HFFc6 (cell line): ENCODE measurements around the gene UGT3A2. TPM values are rescaled to one million over a fixed set of nuclear protein-coding genes. Genes with fewer than 3 reads are reported as not detected.

Experiments
- DNase-seq: peaks from one replicate; pipeline ENCODE4 v3.0.0-alpha.2; 2018
- H3K27ac Mint-ChIP-seq: 2 replicates; pipeline ENCODE4 v1.8.0; 2020; ENCODE audit warnings: mild to moderate bottlenecking, mixed read lengths
- H3K27me3 Mint-ChIP-seq: 2 replicates; pipeline ENCODE4 v1.8.0; 2021; ENCODE audit warnings: mild to moderate bottlenecking, moderate library complexity, mixed read lengths; ENCODE audit not compliant: insufficient read depth
- H3K36me3 Mint-ChIP-seq: 2 replicates; pipeline ENCODE4 v1.8.0; 2021; ENCODE audit warnings: low read depth, mixed read lengths
- H3K4me1 Mint-ChIP-seq: 2 replicates; pipeline ENCODE4 v1.8.0; 2020; ENCODE audit warnings: low read depth, mixed read lengths
- H3K4me3 Mint-ChIP-seq: 2 replicates; pipeline ENCODE4 v1.8.0; 2020; ENCODE audit warnings: mild to moderate bottlenecking, moderate library complexity, mixed read lengths
- H3K9me3 Mint-ChIP-seq: 2 replicates; pipeline ENCODE4 v1.8.0; 2020; ENCODE audit warnings: mild to moderate bottlenecking, mixed read lengths
- CTCF ChIP-seq: fragments of 200-600 bp; sonication (generic); IDR thresholded peaks from 2 replicates; pipeline ENCODE4 v1.5.0; 2021; ENCODE audit warnings: antibody characterized with exemption, mild to moderate bottlenecking
- long read RNA-seq: library from polyadenylated mRNA; unstranded; transcript quantifications from one replicate; pipeline ENCODE4 v2.0.0, GENCODE V29; 2019
- total RNA-seq, 6 experiments: library from RNA; stranded (reverse); fragmentation: NEBNext Ultra II Directional; extraction: Animal tissue kit (Norgen Biotek cat#: 25700); gene quantifications; 2 replicates in 1 of 6; 3 replicates in 5 of 6; pipeline ENCODE4 v1.2.3, GENCODE V29; 2021

The UGT3A2 gene
- not detected for total RNA-seq
- long read RNA-seq = 0 reads

- no peak for DNase-seq
- Mint-ChIP-seq H3K9me3 (no peaks in the 10 kb centered on the region), H3K27ac (no peak within 1 kb of the TSS), H3K4me3 (no peak within 1 kb of the TSS), H3K4me1 (peaks cover 8% of the 10 kb centered on the region), H3K36me3 (no peaks in the 10 kb centered on the region), H3K27me3 (peaks cover 19% of the 10 kb centered on the region)
- TF ChIP-seq CTCF = no peak
Measured at GRCh38 chr5:36066540-36067210, at the start of gene UGT3A2. TSS of gene UGT3A2 (minus strand) at chr5:36066882. CDS start at chr5:36066789, 93 bp downstream.

GRCh38 chr5:36111238-36111637, 44.6 kb upstream of the UGT3A2 start:
- H3K36me3 Mint-ChIP-seq = peaks cover 14% of the 10 kb centered on the region
- no peaks in the 10 kb centered on the region; the same call in 1 of the 2 replicates for H3K4me1 Mint-ChIP-seq
- TF ChIP-seq CTCF = no peak
- no peaks in the 10 kb centered on the region for H3K9me3 Mint-ChIP-seq
- no peak overlapping the region for H3K27ac Mint-ChIP-seq
- H3K4me3 Mint-ChIP-seq = no peak overlapping the region
- H3K27me3 Mint-ChIP-seq = no peaks in the 10 kb centered on the region
- DNase-seq = no peak

- Mint-ChIP-seq H3K4me1 (no peaks in the 10 kb centered on the region; the same call in 1 of the 2 replicates), H3K27me3 (no peaks in the 10 kb centered on the region), H3K27ac (no peak overlapping the region), H3K36me3 (peaks cover 16% of the 10 kb centered on the region), H3K4me3 (no peak overlapping the region), H3K9me3 (no peaks in the 10 kb centered on the region)
- DNase-seq = peak; percentile 8
- TF ChIP-seq CTCF = no peak
Measured at GRCh38 chr5:36108758-36109460, 42.2 kb upstream of the UGT3A2 start.

- Mint-ChIP-seq H3K4me1 (no peaks in the 10 kb centered on the region; the same call in 1 of the 2 replicates), H3K27ac (no peak overlapping the region), H3K27me3 (no peaks in the 10 kb centered on the region), H3K9me3 (no peaks in the 10 kb centered on the region), H3K4me3 (no peak overlapping the region), H3K36me3 (peaks cover 16% of the 10 kb centered on the region)
- no peak for TF ChIP-seq CTCF
- DNase-seq = no peak
Measured at GRCh38 chr5:36105819-36106218, 39.1 kb upstream of the UGT3A2 start.

- Mint-ChIP-seq H3K36me3 (no peaks in the 10 kb centered on the region), H3K9me3 (no peaks in the 10 kb centered on the region), H3K4me1 (no peaks in the 10 kb centered on the region), H3K4me3 (no peak overlapping the region), H3K27me3 (0 out of 2 replicates have a peak, but pooled peaks cover 1% of the 10 kb centered on the region), H3K27ac (no peak overlapping the region)
- TF ChIP-seq CTCF = no peak
- no peak for DNase-seq
Measured at GRCh38 chr5:36099748-36100147, 33.1 kb upstream of the UGT3A2 start.
